Fibroblast of lung (primary cell): ENCODE data around the gene FNDC3B. TPM values are rescaled to one million over a fixed set of nuclear protein-coding genes. Genes with fewer than 3 reads are reported as not detected.
A peak's percentile ranks its signal among the peaks of the same experiment; 100 is the strongest.

Experiments used
- DNase-seq, 2 donors: peaks; one replicate each; pipeline versions ENCODE4 v3.0.0 to v3.0.0-alpha.2; 2010; ENCODE audit warnings: low read depth in 2 of 2
- H2AFZ ChIP-seq: 2 replicates; pipeline ENCODE4 v1.5.1; 2012; ENCODE audit warnings: low read length, control low read depth, inconsistent platforms
- H3K27ac ChIP-seq: 2 replicates; pipeline ENCODE4 v1.5.1; 2011; ENCODE audit warnings: low read length, control low read depth; ENCODE audit not compliant: insufficient read depth
- H3K27me3 ChIP-seq: 2 replicates; pipeline ENCODE4 v1.5.1; 2011; ENCODE audit warnings: mild to moderate bottlenecking, low read length; ENCODE audit not compliant: control insufficient read depth, insufficient read depth
- H3K36me3 ChIP-seq: 2 replicates; pipeline ENCODE4 v1.5.1; 2011; ENCODE audit warnings: low read length; ENCODE audit not compliant: control insufficient read depth, insufficient read depth
- H3K4me1 ChIP-seq: 2 replicates; pipeline ENCODE4 v1.5.1; 2011; ENCODE audit warnings: low read length; ENCODE audit not compliant: control insufficient read depth, insufficient read depth; ENCODE audit errors: extremely low read depth
- H3K4me2 ChIP-seq: 2 replicates; pipeline ENCODE4 v1.5.1; 2011; ENCODE audit warnings: low read length, control low read depth; ENCODE audit not compliant: insufficient read depth; ENCODE audit errors: extremely low read depth
- H3K4me3 ChIP-seq, 4 experiments: fragments of 200-600 bp in 1 of 4; sonication (generic) in 1 of 4; replicated peaks in 1 of 4; 2 replicates each; pipeline ENCODE4 v1.5.1; 2011 to 2016; ENCODE audit warnings: low read length in 4 of 4, low read depth in 3 of 4, mild to moderate bottlenecking in 3 of 4, control low read depth in 2 of 4, inconsistent platforms in 1 of 4, mixed read lengths in 1 of 4; ENCODE audit not compliant: insufficient read depth in 1 of 4; ENCODE audit errors: control extremely low read depth in 1 of 4
- H3K79me2 ChIP-seq: 2 replicates; pipeline ENCODE4 v1.5.1; 2012; ENCODE audit warnings: mild to moderate bottlenecking, low read length, inconsistent platforms; ENCODE audit not compliant: control insufficient read depth, insufficient read depth
- H3K9ac ChIP-seq: 2 replicates; pipeline ENCODE4 v1.5.1; 2011; ENCODE audit warnings: mild to moderate bottlenecking, low read length, control low read depth; ENCODE audit not compliant: insufficient read depth
- H3K9me3 ChIP-seq: 2 replicates; pipeline ENCODE4 v1.5.1; 2012; ENCODE audit warnings: low read depth, low read length; ENCODE audit not compliant: control insufficient read depth, insufficient read depth
- H4K20me1 ChIP-seq: 2 replicates; pipeline ENCODE4 v1.5.1; 2011; ENCODE audit warnings: low read length; ENCODE audit not compliant: control insufficient read depth, insufficient read depth; ENCODE audit errors: extremely low read depth
- EZH2 ChIP-seq: IDR thresholded peaks from 2 replicates; pipeline ENCODE4 v1.5.1; 2012; ENCODE audit warnings: low read length, control low read depth, mild to moderate bottlenecking; ENCODE audit errors: missing control alignments
- polyA plus RNA-seq, 2 donors: library from polyadenylated mRNA; depleted of rRNA in 1 of 2; stranded (reverse) in 1 of 2; unstranded in 1 of 2; fragments of >200 nt; gene quantifications; 2 replicates each; pipeline ENCODE4 v1.2.1, GENCODE V29; 2011 to 2012; ENCODE audit warnings: missing spikeins in 1 of 2
- total RNA-seq: library from RNA; depleted of rRNA; stranded (reverse); fragments of >200 nt; gene quantifications from 2 replicates; pipeline ENCODE4 v1.2.1, GENCODE V29; 2014
- TF ChIP-seq, protein P1 (sequence below), 2 donors: IDR thresholded peaks in 1 of 2; conservative IDR thresholded peaks in 1 of 2; 1 replicate in 1 of 2; 2 replicates in 1 of 2; pipeline ENCODE4 v1.5.1; 2011 to 2012; ENCODE audit warnings: low read length in 2 of 2, control low read depth in 1 of 2, inconsistent platforms in 1 of 2, low read depth in 1 of 2, mild to moderate bottlenecking in 1 of 2

FNDC3B gene
- total and polyA plus RNA-seq, 2 donors (not counting 1 experiment from before 2014, with no cell fraction given) = 26.1 to 76.8 TPM

GRCh38 chr3:172247525-172248274, 208.3 kb downstream of the FNDC3B start:
- no peak overlapping the region for H3K4me2 ChIP-seq
- H3K9ac ChIP-seq = no peak overlapping the region
- no peak for TF ChIP-seq EZH2
- TF ChIP-seq, protein P1, sequence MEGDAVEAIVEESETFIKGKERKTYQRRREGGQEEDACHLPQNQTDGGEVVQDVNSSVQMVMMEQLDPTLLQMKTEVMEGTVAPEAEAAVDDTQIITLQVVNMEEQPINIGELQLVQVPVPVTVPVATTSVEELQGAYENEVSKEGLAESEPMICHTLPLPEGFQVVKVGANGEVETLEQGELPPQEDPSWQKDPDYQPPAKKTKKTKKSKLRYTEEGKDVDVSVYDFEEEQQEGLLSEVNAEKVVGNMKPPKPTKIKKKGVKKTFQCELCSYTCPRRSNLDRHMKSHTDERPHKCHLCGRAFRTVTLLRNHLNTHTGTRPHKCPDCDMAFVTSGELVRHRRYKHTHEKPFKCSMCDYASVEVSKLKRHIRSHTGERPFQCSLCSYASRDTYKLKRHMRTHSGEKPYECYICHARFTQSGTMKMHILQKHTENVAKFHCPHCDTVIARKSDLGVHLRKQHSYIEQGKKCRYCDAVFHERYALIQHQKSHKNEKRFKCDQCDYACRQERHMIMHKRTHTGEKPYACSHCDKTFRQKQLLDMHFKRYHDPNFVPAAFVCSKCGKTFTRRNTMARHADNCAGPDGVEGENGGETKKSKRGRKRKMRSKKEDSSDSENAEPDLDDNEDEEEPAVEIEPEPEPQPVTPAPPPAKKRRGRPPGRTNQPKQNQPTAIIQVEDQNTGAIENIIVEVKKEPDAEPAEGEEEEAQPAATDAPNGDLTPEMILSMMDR (conservative IDR thresholded peaks at IDR 0.05 in 1 of 2, IDR thresholded peaks at IDR 0.05 in 1 of 2; ENCODE audit: low read depth in 1 of 2, low read length in 2 of 2) = no peak
- peaks cover 11% of the 10 kb centered on the region for H3K79me2 ChIP-seq
- H3K27me3 ChIP-seq = no peaks in the 10 kb centered on the region
- H3K4me1 ChIP-seq = peaks cover 5% of the 10 kb centered on the region
- no peak overlapping the region for H3K4me3 ChIP-seq
- H3K27ac ChIP-seq = no peak overlapping the region
- H3K9me3 ChIP-seq = no peaks in the 10 kb centered on the region
- DNase-seq = no peak
- H4K20me1 ChIP-seq = no peaks in the 10 kb centered on the region
- H2AFZ ChIP-seq = no peak overlapping the region
- H3K36me3 ChIP-seq = peaks cover 7% of the 10 kb centered on the region

DNA sequence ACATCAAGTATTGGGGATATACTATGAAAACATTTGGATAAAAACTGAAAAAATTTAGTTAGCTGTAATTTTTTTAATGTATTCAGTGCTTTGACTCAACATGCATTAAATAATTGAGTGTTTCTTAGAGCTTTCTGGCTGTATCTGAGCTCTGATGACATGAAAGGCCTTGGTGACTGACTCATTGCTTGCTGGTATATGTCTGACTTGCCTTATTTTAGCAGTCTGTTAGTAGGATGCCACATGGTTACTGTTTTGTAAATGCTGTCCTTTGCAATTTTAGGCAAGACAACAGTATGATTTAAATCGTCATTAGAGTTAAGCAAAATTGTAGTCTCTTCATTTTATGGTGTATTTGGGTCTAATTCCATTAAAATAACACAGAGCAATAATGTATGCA, 209.7 kb downstream of the FNDC3B start:
- no peak overlapping the region for H3K27ac ChIP-seq
- no peak overlapping the region for H3K9ac ChIP-seq
- H3K4me1 ChIP-seq = peaks cover 3% of the 10 kb centered on the region
- DNase-seq = peak; percentile 72 to 76
- H3K79me2 ChIP-seq = peaks cover 10% of the 10 kb centered on the region
- no peak overlapping the region for H3K4me3 ChIP-seq
- H3K9me3 ChIP-seq = no peaks in the 10 kb centered on the region
- H4K20me1 ChIP-seq = no peaks in the 10 kb centered on the region
- peaks cover 7% of the 10 kb centered on the region for H3K36me3 ChIP-seq
- TF ChIP-seq, protein P1 (conservative IDR thresholded peaks at IDR 0.05 in 1 of 2, IDR thresholded peaks at IDR 0.05 in 1 of 2; ENCODE audit: low read depth in 1 of 2, low read length in 2 of 2) = no peak
- no peak for TF ChIP-seq EZH2
- H2AFZ ChIP-seq = no peak overlapping the region
- H3K4me2 ChIP-seq = no peak overlapping the region
- H3K27me3 ChIP-seq = no peaks in the 10 kb centered on the region

GRCh38 chr3:172251211-172251610, 211.8 kb downstream of the FNDC3B start:
- no peaks in the 10 kb centered on the region for H3K9me3 ChIP-seq
- no peak overlapping the region for H3K9ac ChIP-seq
- H2AFZ ChIP-seq = no peak overlapping the region
- DNase-seq = no peak
- H3K27ac ChIP-seq = no peak overlapping the region
- no peak for TF ChIP-seq EZH2
- TF ChIP-seq, protein P1 (conservative IDR thresholded peaks at IDR 0.05 in 1 of 2, IDR thresholded peaks at IDR 0.05 in 1 of 2; ENCODE audit: low read depth in 1 of 2, low read length in 2 of 2) = no peak
- peaks cover 5% of the 10 kb centered on the region for H3K79me2 ChIP-seq
- no peak overlapping the region for H3K4me2 ChIP-seq
- H3K27me3 ChIP-seq = no peaks in the 10 kb centered on the region
- peaks cover 3% of the 10 kb centered on the region for H3K4me1 ChIP-seq
- H4K20me1 ChIP-seq = no peaks in the 10 kb centered on the region
- H3K4me3 ChIP-seq = no peak overlapping the region
- H3K36me3 ChIP-seq = peaks cover 7% of the 10 kb centered on the region
